HL-60 (cell line): Measurements from ENCODE around the gene ZNF18.

Source experiments
- DNase-seq, 2 experiments: peaks; one replicate each; pipeline ENCODE4 v3.0.0-alpha.2; 2010 to 2020; ENCODE audit warnings: low read depth in 1 of 2, low spot score in 1 of 2
- H3K27ac ChIP-seq: fragments of 250-450 bp; sonication (Bioruptor Pico); replicated peaks from 2 replicates; pipeline ENCODE4 v1.5.1; 2020; ENCODE audit warnings: mild to moderate bottlenecking, moderate library complexity
- H3K27me3 ChIP-seq: fragments of 250-450 bp; sonication (Bioruptor Pico); 2 replicates; pipeline ENCODE4 v1.5.1; 2021; ENCODE audit warnings: mild to moderate bottlenecking, moderate library complexity; ENCODE audit not compliant: insufficient read depth, poor library complexity, severe bottlenecking
- H3K4me3 ChIP-seq: replicated peaks from 2 replicates; pipeline ENCODE4 v1.5.1; 2011; ENCODE audit warnings: mild to moderate bottlenecking, control low read depth, low read length; ENCODE audit not compliant: insufficient read depth
- GABPA ChIP-seq: IDR thresholded peaks from 2 replicates; pipeline ENCODE4 v1.6.1; 2012; ENCODE audit warnings: low read depth
- POLR2AphosphoS5 ChIP-seq: IDR thresholded peaks from 2 replicates; pipeline ENCODE4 v1.6.1; 2012; ENCODE audit warnings: low read depth
- SPI1 ChIP-seq: IDR thresholded peaks from 2 replicates; pipeline ENCODE4 v1.6.1; 2012; ENCODE audit warnings: low read depth, mild to moderate bottlenecking, borderline replicate concordance
- TF ChIP-seq, protein P1 (sequence below): IDR thresholded peaks from 2 replicates; pipeline ENCODE4 v1.6.1; 2012; ENCODE audit warnings: low read depth; ENCODE audit not compliant: insufficient replicate concordance
- TF ChIP-seq, protein P2 (sequence below): IDR thresholded peaks from one replicate; pipeline ENCODE4 v1.5.1; 2011; ENCODE audit warnings: low read length, control low read depth, inconsistent platforms; ENCODE audit not compliant: insufficient read depth

Gene ZNF18

DNA sequence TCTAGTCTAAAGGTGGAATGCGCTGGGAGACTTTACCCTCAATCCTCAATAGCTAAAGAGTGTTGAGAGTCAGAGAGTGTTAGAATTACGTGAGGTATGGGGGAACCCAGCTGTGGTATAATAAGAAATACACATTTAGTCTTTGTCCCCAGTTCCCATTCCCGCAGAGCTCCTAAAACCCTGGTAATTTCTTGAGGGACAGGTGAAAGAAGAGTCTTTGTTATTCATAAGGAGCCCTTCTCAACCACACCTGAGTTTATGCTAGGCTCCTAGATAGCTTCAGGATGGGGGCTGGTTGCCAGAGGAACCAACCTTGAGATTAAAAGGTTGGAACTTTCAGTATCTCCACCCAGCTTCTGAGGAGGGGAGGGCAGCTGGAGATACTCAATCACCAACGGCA lies 5.8 kb downstream of the ZNF18 start:
- no peak overlapping the region for H3K27ac ChIP-seq
- TF ChIP-seq, protein P1, sequence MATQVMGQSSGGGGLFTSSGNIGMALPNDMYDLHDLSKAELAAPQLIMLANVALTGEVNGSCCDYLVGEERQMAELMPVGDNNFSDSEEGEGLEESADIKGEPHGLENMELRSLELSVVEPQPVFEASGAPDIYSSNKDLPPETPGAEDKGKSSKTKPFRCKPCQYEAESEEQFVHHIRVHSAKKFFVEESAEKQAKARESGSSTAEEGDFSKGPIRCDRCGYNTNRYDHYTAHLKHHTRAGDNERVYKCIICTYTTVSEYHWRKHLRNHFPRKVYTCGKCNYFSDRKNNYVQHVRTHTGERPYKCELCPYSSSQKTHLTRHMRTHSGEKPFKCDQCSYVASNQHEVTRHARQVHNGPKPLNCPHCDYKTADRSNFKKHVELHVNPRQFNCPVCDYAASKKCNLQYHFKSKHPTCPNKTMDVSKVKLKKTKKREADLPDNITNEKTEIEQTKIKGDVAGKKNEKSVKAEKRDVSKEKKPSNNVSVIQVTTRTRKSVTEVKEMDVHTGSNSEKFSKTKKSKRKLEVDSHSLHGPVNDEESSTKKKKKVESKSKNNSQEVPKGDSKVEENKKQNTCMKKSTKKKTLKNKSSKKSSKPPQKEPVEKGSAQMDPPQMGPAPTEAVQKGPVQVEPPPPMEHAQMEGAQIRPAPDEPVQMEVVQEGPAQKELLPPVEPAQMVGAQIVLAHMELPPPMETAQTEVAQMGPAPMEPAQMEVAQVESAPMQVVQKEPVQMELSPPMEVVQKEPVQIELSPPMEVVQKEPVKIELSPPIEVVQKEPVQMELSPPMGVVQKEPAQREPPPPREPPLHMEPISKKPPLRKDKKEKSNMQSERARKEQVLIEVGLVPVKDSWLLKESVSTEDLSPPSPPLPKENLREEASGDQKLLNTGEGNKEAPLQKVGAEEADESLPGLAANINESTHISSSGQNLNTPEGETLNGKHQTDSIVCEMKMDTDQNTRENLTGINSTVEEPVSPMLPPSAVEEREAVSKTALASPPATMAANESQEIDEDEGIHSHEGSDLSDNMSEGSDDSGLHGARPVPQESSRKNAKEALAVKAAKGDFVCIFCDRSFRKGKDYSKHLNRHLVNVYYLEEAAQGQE, result no peak
- TF ChIP-seq GABPA (no peak), SPI1 (no peak), POLR2AphosphoS5 (no peak)
- TF ChIP-seq, protein P2, sequence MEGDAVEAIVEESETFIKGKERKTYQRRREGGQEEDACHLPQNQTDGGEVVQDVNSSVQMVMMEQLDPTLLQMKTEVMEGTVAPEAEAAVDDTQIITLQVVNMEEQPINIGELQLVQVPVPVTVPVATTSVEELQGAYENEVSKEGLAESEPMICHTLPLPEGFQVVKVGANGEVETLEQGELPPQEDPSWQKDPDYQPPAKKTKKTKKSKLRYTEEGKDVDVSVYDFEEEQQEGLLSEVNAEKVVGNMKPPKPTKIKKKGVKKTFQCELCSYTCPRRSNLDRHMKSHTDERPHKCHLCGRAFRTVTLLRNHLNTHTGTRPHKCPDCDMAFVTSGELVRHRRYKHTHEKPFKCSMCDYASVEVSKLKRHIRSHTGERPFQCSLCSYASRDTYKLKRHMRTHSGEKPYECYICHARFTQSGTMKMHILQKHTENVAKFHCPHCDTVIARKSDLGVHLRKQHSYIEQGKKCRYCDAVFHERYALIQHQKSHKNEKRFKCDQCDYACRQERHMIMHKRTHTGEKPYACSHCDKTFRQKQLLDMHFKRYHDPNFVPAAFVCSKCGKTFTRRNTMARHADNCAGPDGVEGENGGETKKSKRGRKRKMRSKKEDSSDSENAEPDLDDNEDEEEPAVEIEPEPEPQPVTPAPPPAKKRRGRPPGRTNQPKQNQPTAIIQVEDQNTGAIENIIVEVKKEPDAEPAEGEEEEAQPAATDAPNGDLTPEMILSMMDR, result no peak
- no peaks in the 10 kb centered on the region for H3K27me3 ChIP-seq
- H3K4me3 ChIP-seq, result no peak overlapping the region
- DNase-seq, result no peak

DNA sequence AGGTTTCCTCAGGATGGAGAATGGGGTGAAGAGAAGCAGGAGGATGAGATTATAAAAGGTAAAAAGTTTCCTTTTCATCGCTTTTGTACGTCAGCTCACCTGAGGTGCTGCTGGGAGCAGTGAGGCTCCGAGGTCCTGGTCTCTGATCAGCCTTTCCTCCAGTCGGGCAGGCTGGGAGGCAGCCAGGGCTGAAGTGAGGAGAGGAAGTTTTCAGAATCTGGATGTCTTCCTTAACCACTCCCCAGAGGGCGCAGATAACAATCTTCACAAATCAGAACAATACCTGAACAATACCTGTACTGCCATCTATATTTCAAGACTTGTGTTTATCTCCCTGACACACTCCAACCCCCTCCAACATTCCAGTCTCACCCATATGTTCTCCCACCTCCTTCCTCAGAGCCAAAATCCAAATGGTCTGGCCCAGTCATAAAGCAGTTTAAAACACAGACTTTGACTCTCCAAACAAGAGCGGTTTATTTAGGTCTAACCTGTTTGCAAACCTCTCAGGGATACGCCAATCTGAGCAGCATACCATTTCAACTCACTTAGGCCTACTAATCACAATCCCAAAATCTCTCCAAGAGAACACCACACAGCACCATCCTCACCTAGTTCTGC lies 6.8 kb downstream of the ZNF18 start:
- Histone ChIP-seq H3K27me3 (no peaks in the 10 kb centered on the region), H3K4me3 (no peak overlapping the region), H3K27ac (no peak overlapping the region)
- DNase-seq, result no peak
- TF ChIP-seq POLR2AphosphoS5 (no peak), SPI1 (no peak), GABPA (no peak)
- TF ChIP-seq, protein P1, result no peak
- TF ChIP-seq, protein P2, result no peak

DNA sequence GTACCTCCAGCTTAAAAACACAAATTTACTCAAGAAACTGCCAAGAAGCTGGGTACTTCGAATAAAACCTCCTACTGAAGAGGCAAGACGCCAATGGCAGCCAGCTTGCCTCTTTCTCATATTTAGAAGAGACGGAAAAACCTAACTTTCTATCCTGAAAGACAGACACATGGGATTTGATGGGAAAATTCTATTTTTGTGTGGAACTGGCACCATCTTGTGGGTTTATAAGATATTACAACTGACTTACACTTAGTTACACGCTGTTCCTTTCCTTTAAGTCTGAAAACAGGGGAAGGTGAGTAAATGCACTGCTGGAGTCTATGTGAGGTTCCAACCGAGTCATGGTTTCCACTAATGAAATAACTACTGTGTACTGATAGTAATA lies 10.3 kb downstream of the ZNF18 start:
- Histone ChIP-seq H3K27ac (no peak overlapping the region), H3K27me3 (no peaks in the 10 kb centered on the region), H3K4me3 (no peak overlapping the region)
- DNase-seq, result no peak
- TF ChIP-seq, protein P1, result no peak
- TF ChIP-seq SPI1 (no peak), GABPA (no peak), POLR2AphosphoS5 (no peak)
- TF ChIP-seq, protein P2, result no peak
